PC-9 (cell line): Measurements from ENCODE around the gene TRAPPC8. TPM values are rescaled to one million over a fixed set of nuclear protein-coding genes. Genes with fewer than 3 reads are reported as not detected.

ENCODE experiments used
- BruUV-seq: library from RNA; stranded (reverse); fragments of 400-500 nt; replicated peaks from 2 replicates; lab custom pipeline; 2021; lab: Mats Ljungman, UMichigan
- CTCF ChIA-PET: fragments of 300-600 bp; sonication (Branson Sonifier 250); formaldehyde crosslinking; loops from one replicate; lab custom pipeline; 2022; ENCODE audit warnings: antibody characterized with exemption; lab: Charles Lee
- POLR2A ChIA-PET: fragments of 300-600 bp; sonication (Branson Sonifier 250); formaldehyde crosslinking; loops from one replicate; lab custom pipeline; 2022; ENCODE audit warnings: antibody characterized with exemption; ENCODE audit not compliant: unreplicated experiment; lab: Charles Lee
- DNase-seq, 2 experiments: peaks; one replicate each; pipeline versions ENCODE4 v3.0.0 to v3.0.0-alpha.2; 2015 to 2022; ENCODE audit warnings: mixed read lengths in 1 of 2
- H2AFZ ChIP-seq: fragments of 200-600 bp; sonication (generic); 2 replicates; pipeline ENCODE4 v1.8.1; 2017; ENCODE audit warnings: antibody characterized with exemption
- H3F3A ChIP-seq: fragments of 200-600 bp; sonication (generic); 2 replicates; pipeline ENCODE4 v1.8.1; 2017; ENCODE audit warnings: antibody characterized with exemption, mild to moderate bottlenecking, low read depth; ENCODE audit not compliant: insufficient read depth
- H3K27ac ChIP-seq: fragments of 200-600 bp; sonication (generic); 2 replicates; pipeline ENCODE4 v1.6.1; 2016; ENCODE audit warnings: mixed run types
- H3K27me3 ChIP-seq: fragments of 200-600 bp; sonication (generic); 2 replicates; pipeline ENCODE4 v1.6.1; 2016; ENCODE audit warnings: low read depth, mixed run types; ENCODE audit not compliant: insufficient read depth
- H3K36me3 ChIP-seq: fragments of 200-600 bp; sonication (generic); 2 replicates; pipeline ENCODE4 v1.6.1; 2016; ENCODE audit warnings: low read depth, mixed run types
- H3K4me1 ChIP-seq: fragments of 200-600 bp; sonication (generic); replicated peaks from 2 replicates; pipeline ENCODE4 v1.6.1; 2016; ENCODE audit warnings: mixed run types; ENCODE audit not compliant: insufficient read depth
- H3K4me2 ChIP-seq: fragments of 200-600 bp; sonication (generic); 2 replicates; pipeline ENCODE4 v1.6.1; 2017; ENCODE audit warnings: mixed run types
- H3K4me3 ChIP-seq: fragments of 200-600 bp; sonication (generic); 2 replicates; pipeline ENCODE4 v1.6.1; 2016; ENCODE audit warnings: mixed run types
- H3K79me2 ChIP-seq: fragments of 200-600 bp; sonication (generic); 2 replicates; pipeline ENCODE4 v1.6.1; 2017; ENCODE audit warnings: low read depth, mixed run types
- H3K9me2 ChIP-seq: fragments of 200-600 bp; sonication (generic); 2 replicates; pipeline ENCODE4 v1.8.1; 2017; ENCODE audit warnings: mild to moderate bottlenecking; ENCODE audit not compliant: insufficient read depth
- H3K9me3 ChIP-seq: fragments of 200-600 bp; sonication (generic); 2 replicates; pipeline ENCODE4 v1.8.1; 2016; ENCODE audit warnings: low read depth; ENCODE audit not compliant: insufficient read depth
- H4K20me1 ChIP-seq: fragments of 200-600 bp; sonication (generic); 2 replicates; pipeline ENCODE4 v1.8.1; 2017; ENCODE audit not compliant: insufficient read depth
- EZH2 ChIP-seq: fragments of 200-600 bp; sonication (generic); IDR thresholded peaks from 2 replicates; pipeline ENCODE4 v1.8.0; 2017; ENCODE audit warnings: antibody characterized with exemption, low read depth
- intact Hi-C: fragments of 100-400 bp; cut with micrococcal nuclease; formaldehyde crosslinking; loops from one replicate; pipeline ENCODE4 v1.10.0; 2022; ENCODE audit not compliant: unreplicated experiment
- total RNA-seq: library from RNA; stranded (reverse); gene quantifications from 2 replicates; pipeline ENCODE4 v1.2.3, GENCODE V29; 2021
- TF ChIP-seq, protein P1 (sequence below): fragments of 200-600 bp; sonication (generic); conservative IDR thresholded peaks from 2 replicates; pipeline ENCODE4 v1.6.1; 2017; ENCODE audit warnings: mixed run types, antibody characterized with exemption, mild to moderate bottlenecking, moderate library complexity

The TRAPPC8 gene
- total RNA-seq, 1 experiment from 2014 or later, result 20.9 TPM

- Histone ChIP-seq H3K27me3 (no peaks in the 10 kb centered on the region), H3K79me2 (no peaks in the 10 kb centered on the region), H2AFZ (no peak overlapping the region), H3K4me1 (no peaks in the 10 kb centered on the region), H3K4me3 (no peak overlapping the region), H4K20me1 (no peaks in the 10 kb centered on the region), H3K9me3 (no peaks in the 10 kb centered on the region), H3K27ac (no peak overlapping the region), H3K36me3 (no peaks in the 10 kb centered on the region), H3F3A (no peaks in the 10 kb centered on the region), H3K4me2 (no peak overlapping the region), H3K9me2 (no peaks in the 10 kb centered on the region)
- POLR2A ChIA-PET, result no interaction called here
- CTCF ChIA-PET, result no interaction called here
- TF ChIP-seq, protein P1, sequence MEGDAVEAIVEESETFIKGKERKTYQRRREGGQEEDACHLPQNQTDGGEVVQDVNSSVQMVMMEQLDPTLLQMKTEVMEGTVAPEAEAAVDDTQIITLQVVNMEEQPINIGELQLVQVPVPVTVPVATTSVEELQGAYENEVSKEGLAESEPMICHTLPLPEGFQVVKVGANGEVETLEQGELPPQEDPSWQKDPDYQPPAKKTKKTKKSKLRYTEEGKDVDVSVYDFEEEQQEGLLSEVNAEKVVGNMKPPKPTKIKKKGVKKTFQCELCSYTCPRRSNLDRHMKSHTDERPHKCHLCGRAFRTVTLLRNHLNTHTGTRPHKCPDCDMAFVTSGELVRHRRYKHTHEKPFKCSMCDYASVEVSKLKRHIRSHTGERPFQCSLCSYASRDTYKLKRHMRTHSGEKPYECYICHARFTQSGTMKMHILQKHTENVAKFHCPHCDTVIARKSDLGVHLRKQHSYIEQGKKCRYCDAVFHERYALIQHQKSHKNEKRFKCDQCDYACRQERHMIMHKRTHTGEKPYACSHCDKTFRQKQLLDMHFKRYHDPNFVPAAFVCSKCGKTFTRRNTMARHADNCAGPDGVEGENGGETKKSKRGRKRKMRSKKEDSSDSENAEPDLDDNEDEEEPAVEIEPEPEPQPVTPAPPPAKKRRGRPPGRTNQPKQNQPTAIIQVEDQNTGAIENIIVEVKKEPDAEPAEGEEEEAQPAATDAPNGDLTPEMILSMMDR, result no peak
- TF ChIP-seq EZH2, result no peak
- DNase-seq, result no peak
- BruUV-seq, result no TSS peak
- intact Hi-C loops, result no loop called here
These were observed 36.8 kb upstream of the TRAPPC8 start for GRCh38 chr18:31979714-31980113.

GRCh38 chr18:31978616-31979015 is 35.7 kb upstream of the TRAPPC8 start:
- intact Hi-C loops, result no loop called here
- Histone ChIP-seq H3K4me2 (no peak overlapping the region), H3K4me1 (no peaks in the 10 kb centered on the region), H2AFZ (no peak overlapping the region), H3F3A (no peaks in the 10 kb centered on the region), H3K79me2 (no peaks in the 10 kb centered on the region), H3K36me3 (no peaks in the 10 kb centered on the region), H3K4me3 (no peak overlapping the region), H3K27me3 (no peaks in the 10 kb centered on the region), H4K20me1 (no peaks in the 10 kb centered on the region), H3K9me2 (no peaks in the 10 kb centered on the region), H3K9me3 (no peaks in the 10 kb centered on the region; the same call in 1 of the 2 replicates), H3K27ac (no peak overlapping the region)
- no peak for DNase-seq
- POLR2A ChIA-PET, result no interaction called here
- TF ChIP-seq, protein P1, result no peak
- no peak for TF ChIP-seq EZH2
- CTCF ChIA-PET, result no interaction called here
- BruUV-seq, result no TSS peak

GRCh38 chr18:31977270-31977872 is 34.4 kb upstream of the TRAPPC8 start:
- Histone ChIP-seq H4K20me1 (no peaks in the 10 kb centered on the region), H3F3A (no peaks in the 10 kb centered on the region), H3K36me3 (no peaks in the 10 kb centered on the region), H2AFZ (no peak overlapping the region), H3K27ac (no peak overlapping the region), H3K4me3 (no peak overlapping the region), H3K79me2 (no peaks in the 10 kb centered on the region), H3K4me2 (no peak overlapping the region), H3K9me2 (no peaks in the 10 kb centered on the region), H3K9me3 (no peaks in the 10 kb centered on the region; the same call in 1 of the 2 replicates), H3K27me3 (no peaks in the 10 kb centered on the region), H3K4me1 (no peaks in the 10 kb centered on the region)
- TF ChIP-seq, protein P1, result peak; percentile 70
- no peak for TF ChIP-seq EZH2
- CTCF ChIA-PET, result interaction anchor here (0.6 kb wide), 2 partner anchors 139 to 229 kb away, joined by 3 to 6 read pairs; no protein-coding TSS in a partner anchor
- BruUV-seq, result no TSS peak
- POLR2A ChIA-PET, result interaction anchor here (0.5 kb wide), 1 partner anchor 465 kb away, joined by 6 read pairs; no protein-coding TSS in a partner anchor
- intact Hi-C loops, result no loop called here
- DNase-seq, result no peak
